ENCODE measurements around the gene MATCAP1.

Gene MATCAP1

DNA sequence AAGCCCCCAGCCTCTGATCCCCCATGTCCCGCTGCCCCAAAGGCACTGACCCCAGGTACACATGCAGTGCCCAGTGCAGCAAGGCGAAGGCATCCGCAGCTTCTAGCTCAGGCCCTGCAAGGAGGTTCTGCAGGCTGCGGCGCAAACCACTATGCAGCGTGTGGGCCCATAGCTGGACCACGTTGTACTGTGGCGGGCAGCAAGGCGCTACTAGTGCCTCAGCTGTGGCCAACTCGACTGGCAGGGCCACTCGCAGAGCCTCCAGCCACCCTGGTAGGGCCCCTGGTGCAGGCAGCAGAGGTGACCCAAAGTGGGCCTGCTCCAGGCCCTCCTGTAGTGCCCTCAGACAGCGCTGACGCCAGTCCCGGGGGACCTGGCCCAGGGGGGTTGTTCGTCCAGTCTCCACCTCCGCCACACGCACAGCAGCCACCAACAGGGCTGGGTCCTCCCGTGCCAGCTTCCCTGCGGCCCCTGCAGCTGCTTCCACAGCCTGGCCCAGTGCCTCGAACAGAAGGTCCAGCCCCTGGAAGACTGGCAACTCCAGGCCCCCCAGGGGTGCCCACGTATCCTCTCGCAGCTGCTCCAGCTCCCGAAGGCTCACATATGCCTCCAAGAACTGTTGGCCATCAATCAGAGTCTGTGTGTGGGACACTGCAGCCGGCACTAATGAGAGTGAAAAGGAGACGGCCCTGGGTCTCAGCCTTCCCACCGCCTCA is 3.6 kb upstream of the MATCAP1 start:
- H3K4me3 ChIP-seq (ENCODE audit: low read depth, low read length) = no peak overlapping the region
- H3K23ac ChIP-seq (ENCODE audit: low read length) = no peak overlapping the region
- H2AK5ac ChIP-seq (ENCODE audit: low read length) = peak overlapping the region; percentile 67
- H2BK120ac ChIP-seq (ENCODE audit: insufficient read depth, low read length, poor library complexity) = peak overlapping the region; percentile 5
- peaks cover 26 to 42% of the 10 kb centered on the region in 2 experiments for H3K4me1 ChIP-seq (ENCODE audit: control insufficient read depth in 1 of 2, insufficient read depth in 2 of 2, low read length in 2 of 2)
- no CpG with 5 or more reads among the region's 26 CpGs for WGBS (ENCODE audit: extremely low coverage, insufficient coverage, insufficient read length)
- peak overlapping the region; percentile 31 for H4K8ac ChIP-seq (ENCODE audit: low read depth, low read length)
- H2BK5ac ChIP-seq (ENCODE audit: low read depth, low read length, poor library complexity) = no peak overlapping the region
- peak overlapping the region; percentile 10 for H3K4me2 ChIP-seq (ENCODE audit: low read length)
- peak overlapping the region; percentile 1 for H2BK12ac ChIP-seq (ENCODE audit: low read length)
- H3K27me3 ChIP-seq (ENCODE audit: insufficient read depth, low read length) = peaks cover 3% of the 10 kb centered on the region
- peak overlapping the region; percentile 1 for H3K27ac ChIP-seq (ENCODE audit: low read depth, low read length)
- peaks cover 7% of the 10 kb centered on the region for H3K79me2 ChIP-seq (ENCODE audit: control insufficient read depth, insufficient read depth, low read length, poor library complexity)
- H3K18ac ChIP-seq (ENCODE audit: low read length) = no peak overlapping the region
- peak overlapping the region; percentile 21 for H3K14ac ChIP-seq (ENCODE audit: low read length)
- H4K12ac ChIP-seq (ENCODE audit: low read depth, low read length) = no peak overlapping the region
- H3K4ac ChIP-seq (ENCODE audit: low read depth, low read length) = no peak overlapping the region
- H3K9ac ChIP-seq (ENCODE audit: low read length) = no peak overlapping the region
- no peak overlapping the region for H2AFZ ChIP-seq (ENCODE audit: insufficient read depth, low read length, poor library complexity)
- DNase-seq = no peak
- peak overlapping the region; percentile 42 for H4K91ac ChIP-seq (ENCODE audit: low read depth, low read length)
- H3K36me3 ChIP-seq (ENCODE audit: control insufficient read depth in 1 of 2, insufficient read depth in 2 of 2, low read length in 2 of 2) = no peaks in the 10 kb centered on the region
- H3K79me1 ChIP-seq (ENCODE audit: low read length) = peaks cover 14% of the 10 kb centered on the region
- peaks cover 6% of the 10 kb centered on the region for H3K9me3 ChIP-seq (ENCODE audit: insufficient read depth, low read depth, low read length)

DNA sequence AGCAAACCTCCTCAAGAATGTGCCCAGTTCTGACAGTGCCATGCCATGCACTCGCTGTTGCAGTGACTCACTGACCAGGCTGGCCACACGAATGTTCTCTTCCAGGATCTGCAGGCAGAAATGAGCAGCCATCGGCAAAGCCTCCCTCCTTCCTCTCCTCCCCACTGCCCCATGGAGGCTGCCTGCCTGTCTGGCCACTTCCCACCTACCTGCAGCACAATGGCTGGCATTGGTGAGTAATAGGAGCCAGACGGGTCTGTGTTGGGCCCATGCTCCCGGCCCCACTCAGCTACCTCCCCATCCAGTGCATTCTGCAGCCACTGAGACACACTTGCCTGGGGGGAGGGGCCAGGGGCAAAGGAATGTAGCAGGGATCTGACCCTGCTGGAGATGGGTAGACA is 2.8 kb upstream of the MATCAP1 start:
- no peak overlapping the region for H3K4ac ChIP-seq (ENCODE audit: low read depth, low read length)

GRCh38 chr16:67185651-67186134 is 1.9 kb upstream of the MATCAP1 start:
- Histone ChIP-seq H4K12ac (ENCODE audit: low read depth, low read length) (no peak overlapping the region), H3K4me2 (ENCODE audit: low read length) (no peak overlapping the region), H4K91ac (ENCODE audit: low read depth, low read length) (no peak overlapping the region), H3K23ac (ENCODE audit: low read length) (no peak overlapping the region), H2BK12ac (ENCODE audit: low read length) (no peak overlapping the region), H3K79me2 (ENCODE audit: control insufficient read depth, insufficient read depth, low read length, poor library complexity) (peaks cover 4% of the 10 kb centered on the region), H3K36me3 (ENCODE audit: control insufficient read depth in 1 of 2, insufficient read depth in 2 of 2, low read length in 2 of 2) (no peaks in the 10 kb centered on the region), H3K18ac (ENCODE audit: low read length) (no peak overlapping the region), H4K8ac (ENCODE audit: low read depth, low read length) (no peak overlapping the region), H2BK120ac (ENCODE audit: insufficient read depth, low read length, poor library complexity) (no peak overlapping the region), H3K4me1 (ENCODE audit: control insufficient read depth in 1 of 2, insufficient read depth in 2 of 2, low read length in 2 of 2) (peaks cover 26 to 38% of the 10 kb centered on the region in 2 experiments), H3K9ac (ENCODE audit: low read length) (no peak overlapping the region), H2AFZ (ENCODE audit: insufficient read depth, low read length, poor library complexity) (no peak overlapping the region), H3K27me3 (ENCODE audit: insufficient read depth, low read length) (peaks cover 3% of the 10 kb centered on the region), H2BK5ac (ENCODE audit: low read depth, low read length, poor library complexity) (no peak overlapping the region), H3K27ac (ENCODE audit: low read depth, low read length) (no peak overlapping the region), H2AK5ac (ENCODE audit: low read length) (no peak overlapping the region), H3K4ac (ENCODE audit: low read depth, low read length) (no peak overlapping the region), H3K9me3 (ENCODE audit: insufficient read depth, low read depth, low read length) (peaks cover 6% of the 10 kb centered on the region), H3K79me1 (ENCODE audit: low read length) (peaks cover 10% of the 10 kb centered on the region), H3K14ac (ENCODE audit: low read length) (no peak overlapping the region), H3K4me3 (ENCODE audit: low read depth, low read length) (no peak overlapping the region)
- no CpG with 5 or more reads among the region's 12 CpGs for WGBS (ENCODE audit: extremely low coverage, insufficient coverage, insufficient read length)
- DNase-seq = no peak

More for the DNA sequence above, 2.8 kb upstream of the MATCAP1 start:
- no peaks in the 10 kb centered on the region for H3K36me3 ChIP-seq (ENCODE audit: control insufficient read depth in 1 of 2, insufficient read depth in 2 of 2, low read length in 2 of 2)
- DNase-seq = peak; percentile 85 to 90
- H3K9ac ChIP-seq (ENCODE audit: low read length) = no peak overlapping the region
- no peak overlapping the region for H4K91ac ChIP-seq (ENCODE audit: low read depth, low read length)
- H4K12ac ChIP-seq (ENCODE audit: low read depth, low read length) = no peak overlapping the region
- H3K23ac ChIP-seq (ENCODE audit: low read length) = no peak overlapping the region
- no peak overlapping the region for H2AK5ac ChIP-seq (ENCODE audit: low read length)
- H3K27ac ChIP-seq (ENCODE audit: low read depth, low read length) = peak overlapping the region; percentile 41
- H4K8ac ChIP-seq (ENCODE audit: low read depth, low read length) = no peak overlapping the region
- no peak overlapping the region for H3K4me3 ChIP-seq (ENCODE audit: low read depth, low read length)
- H3K9me3 ChIP-seq (ENCODE audit: insufficient read depth, low read depth, low read length) = peaks cover 6% of the 10 kb centered on the region
- peaks cover 4% of the 10 kb centered on the region for H3K79me2 ChIP-seq (ENCODE audit: control insufficient read depth, insufficient read depth, low read length, poor library complexity)
- H3K27me3 ChIP-seq (ENCODE audit: insufficient read depth, low read length) = peaks cover 3% of the 10 kb centered on the region
- no peak overlapping the region for H2AFZ ChIP-seq (ENCODE audit: insufficient read depth, low read length, poor library complexity)
- peak overlapping the region; percentile 10 for H3K4me2 ChIP-seq (ENCODE audit: low read length)
- no peak overlapping the region for H3K14ac ChIP-seq (ENCODE audit: low read length)
- H3K4me1 ChIP-seq (ENCODE audit: control insufficient read depth in 1 of 2, insufficient read depth in 2 of 2, low read length in 2 of 2) = peaks cover 26 to 40% of the 10 kb centered on the region in 2 experiments
- H3K79me1 ChIP-seq (ENCODE audit: low read length) = peaks cover 10% of the 10 kb centered on the region
- H2BK120ac ChIP-seq (ENCODE audit: insufficient read depth, low read length, poor library complexity) = no peak overlapping the region
- no CpG with 5 or more reads among the region's 5 CpGs for WGBS (ENCODE audit: extremely low coverage, insufficient coverage, insufficient read length)
- no peak overlapping the region for H2BK5ac ChIP-seq (ENCODE audit: low read depth, low read length, poor library complexity)
- no peak overlapping the region for H3K18ac ChIP-seq (ENCODE audit: low read length)
- no peak overlapping the region for H2BK12ac ChIP-seq (ENCODE audit: low read length)

- no peak overlapping the region for H2BK120ac ChIP-seq (ENCODE audit: insufficient read depth, low read length, poor library complexity)
- peaks cover 3% of the 10 kb centered on the region for H3K27me3 ChIP-seq (ENCODE audit: insufficient read depth, low read length)
- no peak overlapping the region for H4K12ac ChIP-seq (ENCODE audit: low read depth, low read length)
- H3K79me2 ChIP-seq (ENCODE audit: control insufficient read depth, insufficient read depth, low read length, poor library complexity) = peaks cover 4% of the 10 kb centered on the region
- peaks cover 6% of the 10 kb centered on the region for H3K9me3 ChIP-seq (ENCODE audit: insufficient read depth, low read depth, low read length)
- no peak overlapping the region for H3K18ac ChIP-seq (ENCODE audit: low read length)
- no peak overlapping the region for H3K4me3 ChIP-seq (ENCODE audit: low read depth, low read length)
- H4K8ac ChIP-seq (ENCODE audit: low read depth, low read length) = no peak overlapping the region
- no CpG with 5 or more reads among the region's 43 CpGs for WGBS (ENCODE audit: extremely low coverage, insufficient coverage, insufficient read length)
- peaks cover 26 to 38% of the 10 kb centered on the region in 2 experiments for H3K4me1 ChIP-seq (ENCODE audit: control insufficient read depth in 1 of 2, insufficient read depth in 2 of 2, low read length in 2 of 2)
- DNase-seq = peak; percentile 95 to 97
- no peak overlapping the region for H3K23ac ChIP-seq (ENCODE audit: low read length)
- H4K91ac ChIP-seq (ENCODE audit: low read depth, low read length) = no peak overlapping the region
- H2BK12ac ChIP-seq (ENCODE audit: low read length) = no peak overlapping the region
- H3K14ac ChIP-seq (ENCODE audit: low read length) = no peak overlapping the region
- H3K9ac ChIP-seq (ENCODE audit: low read length) = no peak overlapping the region
- no peaks in the 10 kb centered on the region for H3K36me3 ChIP-seq (ENCODE audit: control insufficient read depth in 1 of 2, insufficient read depth in 2 of 2, low read length in 2 of 2)
- H3K27ac ChIP-seq (ENCODE audit: low read depth, low read length) = no peak overlapping the region
- H3K79me1 ChIP-seq (ENCODE audit: low read length) = peaks cover 10% of the 10 kb centered on the region
- peak overlapping the region; percentile 85 for H3K4me2 ChIP-seq (ENCODE audit: low read length)
- H2BK5ac ChIP-seq (ENCODE audit: low read depth, low read length, poor library complexity) = no peak overlapping the region
- H2AFZ ChIP-seq (ENCODE audit: insufficient read depth, low read length, poor library complexity) = no peak overlapping the region
- no peak overlapping the region for H3K4ac ChIP-seq (ENCODE audit: low read depth, low read length)
- no peak overlapping the region for H2AK5ac ChIP-seq (ENCODE audit: low read length)
Measured at GRCh38 chr16:67184995-67185650, 1.4 kb upstream of the MATCAP1 start.

All from trophoblast cell (in vitro differentiated cells and primary cell).